ENCODE data around the gene MECR. TPM values are rescaled to one million over a fixed set of nuclear protein-coding genes. Genes with fewer than 3 reads are reported as not detected.
"Not testable (repeated sequence)": the region's sequence is repeated elsewhere in the genome, so short reads cannot be mapped to it uniquely, and the experiment has no call there.

MECR gene
- polyA plus RNA-seq, 2 donors, result 11.8 to 19.6 TPM

DNA sequence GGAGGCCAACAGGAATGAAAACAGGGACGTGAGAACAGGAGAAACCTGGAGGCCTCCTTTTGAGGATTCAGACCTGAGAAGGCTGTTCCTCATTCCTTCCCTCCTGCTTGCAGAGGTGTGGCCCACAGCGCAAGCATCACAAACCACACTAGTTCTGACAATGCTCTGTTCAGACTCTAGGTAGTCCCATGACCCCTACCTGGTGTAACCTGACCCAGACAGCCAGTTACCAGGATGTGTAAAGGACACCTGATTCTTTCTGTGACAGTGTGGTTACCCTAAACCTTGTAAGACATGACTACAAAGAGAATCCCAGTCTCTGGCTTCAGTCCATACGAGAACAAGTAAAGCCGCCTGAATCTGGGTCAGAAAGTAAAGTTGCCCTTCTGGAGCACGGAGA is 3.2 kb downstream of the MECR start:
- no peaks in the 10 kb centered on the region for H3K9me3 ChIP-seq (ENCODE audit: control insufficient read depth in 2 of 2, insufficient read depth in 1 of 2, low read depth in 1 of 2, low read length in 1 of 2)
- H3K4me1 ChIP-seq (ENCODE audit: control insufficient read depth in 2 of 2, insufficient read depth in 2 of 2, low read length in 1 of 2), result peaks cover 0 to 2% of the 10 kb centered on the region in 2 donors
- H3K4me3 ChIP-seq (ENCODE audit: low read depth in 1 of 2, low read length in 2 of 2), result no peak overlapping the region
- H3K27me3 ChIP-seq (ENCODE audit: control insufficient read depth in 1 of 2, insufficient read depth in 2 of 2, low read length in 2 of 2), result no peaks in the 10 kb centered on the region
- no peak overlapping the region for H3K27ac ChIP-seq (ENCODE audit: low read depth in 2 of 2, low read length in 1 of 2)
- WGBS, 2 donors, result 86 to 89% methylated on average over 5 of the region's 5 CpGs
- H3K36me3 ChIP-seq (ENCODE audit: control insufficient read depth in 2 of 2, insufficient read depth in 2 of 2, low read length in 1 of 2), result no peaks in the 10 kb centered on the region

DNA sequence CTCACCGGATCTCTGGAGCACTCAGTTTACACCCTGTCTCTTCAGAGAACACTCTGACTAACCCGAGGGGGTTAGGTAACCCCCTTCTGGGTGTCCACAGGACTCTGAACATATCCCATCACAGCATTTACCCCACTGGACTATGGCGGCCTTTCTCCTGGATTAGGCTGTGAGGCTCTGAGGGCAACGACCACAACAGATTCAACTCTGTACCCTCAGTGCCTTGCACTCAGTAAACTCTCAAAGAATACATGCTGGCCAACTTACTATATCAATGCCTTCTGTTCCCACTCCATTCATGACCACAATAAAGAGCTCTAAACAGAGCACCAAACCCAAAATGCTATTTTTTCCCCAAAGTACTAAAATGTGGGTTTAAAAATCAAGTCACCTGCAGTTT is 5.4 kb downstream of the MECR start:
- Histone ChIP-seq H3K4me1 (ENCODE audit: control insufficient read depth in 2 of 2, insufficient read depth in 2 of 2, low read length in 1 of 2) (no peaks in the 10 kb centered on the region), H3K36me3 (ENCODE audit: control insufficient read depth in 2 of 2, insufficient read depth in 2 of 2, low read length in 1 of 2) (no peaks in the 10 kb centered on the region), H3K4me3 (ENCODE audit: low read depth in 1 of 2, low read length in 2 of 2) (no peak overlapping the region), H3K9me3 (ENCODE audit: control insufficient read depth in 2 of 2, insufficient read depth in 1 of 2, low read depth in 1 of 2, low read length in 1 of 2) (no peaks in the 10 kb centered on the region), H3K27me3 (ENCODE audit: control insufficient read depth in 1 of 2, insufficient read depth in 2 of 2, low read length in 2 of 2) (no peaks in the 10 kb centered on the region), H3K27ac (ENCODE audit: low read depth in 2 of 2, low read length in 1 of 2) (no peak overlapping the region)
- WGBS, 2 donors, result 87 to 91% methylated on average over 4 of the region's 4 CpGs

DNA sequence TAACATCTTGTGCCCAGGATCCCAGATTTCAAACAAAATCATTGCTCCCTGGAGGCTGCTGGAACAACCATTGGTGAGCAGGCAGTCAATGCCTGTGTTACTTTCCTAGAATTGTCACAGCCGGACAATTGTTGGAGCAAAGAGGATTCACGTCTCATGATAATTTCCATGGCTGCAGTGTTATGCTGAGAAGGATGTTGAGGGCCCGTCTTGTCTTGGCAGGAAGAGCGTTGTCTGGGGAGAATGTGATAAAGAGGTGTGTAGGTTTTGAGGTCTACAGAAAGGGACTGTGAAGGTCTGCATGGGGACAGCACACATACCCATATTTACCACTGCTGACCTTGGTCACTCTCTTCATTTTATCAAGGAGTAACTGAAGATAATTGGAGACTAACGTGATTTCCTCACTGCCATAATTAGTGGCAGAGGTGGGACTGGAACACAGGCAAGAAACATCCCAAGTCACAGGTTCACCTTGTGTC is 6.3 kb downstream of the MECR start:
- no peak overlapping the region for H3K4me3 ChIP-seq (ENCODE audit: low read depth in 1 of 2, low read length in 2 of 2)
- H3K27ac ChIP-seq (ENCODE audit: low read depth in 2 of 2, low read length in 1 of 2), result no peak overlapping the region
- 90 to 94% methylated on average over 5 of the region's 5 CpGs for WGBS, 2 donors
- no peaks in the 10 kb centered on the region for H3K4me1 ChIP-seq (ENCODE audit: control insufficient read depth in 2 of 2, insufficient read depth in 2 of 2, low read length in 1 of 2)
- H3K9me3 ChIP-seq (ENCODE audit: control insufficient read depth in 2 of 2, insufficient read depth in 1 of 2, low read depth in 1 of 2, low read length in 1 of 2), result no peaks in the 10 kb centered on the region
- H3K27me3 ChIP-seq (ENCODE audit: control insufficient read depth in 1 of 2, insufficient read depth in 2 of 2, low read length in 2 of 2), result no peaks in the 10 kb centered on the region
- no peaks in the 10 kb centered on the region for H3K36me3 ChIP-seq (ENCODE audit: control insufficient read depth in 2 of 2, insufficient read depth in 2 of 2, low read length in 1 of 2)

DNA sequence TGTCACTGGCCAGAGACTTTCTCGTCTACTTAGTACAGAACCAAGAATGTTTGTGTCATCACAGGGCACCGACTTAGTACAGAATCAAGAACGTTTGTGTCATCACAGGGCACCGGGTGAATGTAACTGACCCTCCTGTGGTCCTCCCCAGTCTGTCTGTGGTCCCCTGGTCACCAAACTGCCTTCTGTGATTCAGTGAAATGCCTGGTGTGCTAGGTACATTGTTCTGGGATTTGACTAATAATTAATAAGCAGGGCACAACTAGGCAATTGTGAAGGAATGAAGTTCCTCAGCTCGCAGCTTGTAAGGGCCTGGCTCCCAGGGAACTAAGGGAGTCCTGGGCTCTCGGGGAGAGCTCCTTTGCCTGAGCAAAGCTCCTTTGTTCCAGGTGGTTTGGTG is 7.2 kb downstream of the MECR start:
- Histone ChIP-seq H3K27me3 (ENCODE audit: control insufficient read depth in 1 of 2, insufficient read depth in 2 of 2, low read length in 2 of 2) (no peaks in the 10 kb centered on the region), H3K4me1 (ENCODE audit: control insufficient read depth in 2 of 2, insufficient read depth in 2 of 2, low read length in 1 of 2) (no peaks in the 10 kb centered on the region), H3K27ac (ENCODE audit: low read depth in 2 of 2, low read length in 1 of 2) (no peak overlapping the region), H3K9me3 (ENCODE audit: control insufficient read depth in 2 of 2, insufficient read depth in 1 of 2, low read depth in 1 of 2, low read length in 1 of 2) (no peaks in the 10 kb centered on the region), H3K36me3 (ENCODE audit: control insufficient read depth in 2 of 2, insufficient read depth in 2 of 2, low read length in 1 of 2) (no peaks in the 10 kb centered on the region), H3K4me3 (ENCODE audit: low read depth in 1 of 2, low read length in 2 of 2) (no peak overlapping the region)
- 78 to 85% methylated on average over 6 of the region's 6 CpGs for WGBS, 2 donors

DNA sequence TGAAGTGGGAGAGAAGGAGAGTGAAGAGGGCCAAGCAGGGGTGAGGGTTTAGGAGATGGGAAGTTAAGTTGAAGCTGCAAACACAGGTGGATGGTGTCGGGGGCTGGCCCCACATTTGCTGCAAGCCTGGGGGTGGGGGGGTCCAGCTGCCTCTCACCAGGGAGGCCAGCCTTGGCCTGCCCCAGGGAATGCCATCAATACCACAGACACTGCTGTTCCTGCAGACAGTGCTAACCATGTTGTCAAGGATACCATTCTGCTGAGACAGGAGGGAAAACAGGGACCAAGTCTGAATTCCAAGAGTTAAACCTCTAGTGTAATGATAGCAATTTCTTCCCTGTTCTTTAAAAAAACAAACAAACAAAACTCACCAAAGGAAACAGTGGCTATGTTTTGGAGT is 8.0 kb downstream of the MECR start:
- H3K27me3 ChIP-seq (ENCODE audit: control insufficient read depth in 1 of 2, insufficient read depth in 2 of 2, low read length in 2 of 2), result no peaks in the 10 kb centered on the region
- H3K27ac ChIP-seq (ENCODE audit: low read depth in 2 of 2, low read length in 1 of 2), result no peak overlapping the region
- no peaks in the 10 kb centered on the region for H3K36me3 ChIP-seq (ENCODE audit: control insufficient read depth in 2 of 2, insufficient read depth in 2 of 2, low read length in 1 of 2)
- no peak overlapping the region for H3K4me3 ChIP-seq (ENCODE audit: low read depth in 1 of 2, low read length in 2 of 2)
- 96 to 100% methylated on average over 1 of the region's 1 CpG for WGBS, 2 donors
- H3K9me3 ChIP-seq (ENCODE audit: control insufficient read depth in 2 of 2, insufficient read depth in 1 of 2, low read depth in 1 of 2, low read length in 1 of 2), result no peaks in the 10 kb centered on the region
- no peaks in the 10 kb centered on the region for H3K4me1 ChIP-seq (ENCODE audit: control insufficient read depth in 2 of 2, insufficient read depth in 2 of 2, low read length in 1 of 2)

DNA sequence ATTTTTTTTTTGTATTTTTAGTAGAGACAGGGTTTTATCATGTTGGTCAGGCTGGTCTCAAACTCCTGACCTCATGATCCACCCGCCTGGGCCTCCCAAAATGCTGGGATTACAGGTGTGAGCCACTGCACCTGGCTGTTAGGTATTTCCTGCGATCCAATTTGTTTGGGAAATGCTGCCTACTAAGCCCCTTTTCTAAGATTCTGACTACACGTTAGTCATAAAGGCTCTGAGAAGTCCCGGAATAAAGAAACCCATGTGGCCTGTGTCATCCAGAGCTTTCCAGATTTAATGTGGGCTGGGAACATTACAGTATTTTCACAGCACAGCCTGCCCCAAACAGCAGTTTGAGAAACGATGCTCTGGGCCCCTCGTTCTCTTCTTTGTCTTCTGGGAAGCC is 8.5 kb downstream of the MECR start:
- not testable (repeated sequence) for H3K9me3 ChIP-seq (ENCODE audit: control insufficient read depth in 2 of 2, insufficient read depth in 1 of 2, low read depth in 1 of 2, low read length in 1 of 2); H3K4me3 ChIP-seq (ENCODE audit: low read depth in 1 of 2, low read length in 2 of 2); H3K27ac ChIP-seq (ENCODE audit: low read depth in 2 of 2, low read length in 1 of 2); H3K36me3 ChIP-seq (ENCODE audit: control insufficient read depth in 2 of 2, insufficient read depth in 2 of 2, low read length in 1 of 2); H3K4me1 ChIP-seq (ENCODE audit: control insufficient read depth in 2 of 2, insufficient read depth in 2 of 2, low read length in 1 of 2); H3K27me3 ChIP-seq (ENCODE audit: control insufficient read depth in 1 of 2, insufficient read depth in 2 of 2, low read length in 2 of 2)
- 90 to 92% methylated on average over 6 of the region's 6 CpGs for WGBS, 2 donors

DNA sequence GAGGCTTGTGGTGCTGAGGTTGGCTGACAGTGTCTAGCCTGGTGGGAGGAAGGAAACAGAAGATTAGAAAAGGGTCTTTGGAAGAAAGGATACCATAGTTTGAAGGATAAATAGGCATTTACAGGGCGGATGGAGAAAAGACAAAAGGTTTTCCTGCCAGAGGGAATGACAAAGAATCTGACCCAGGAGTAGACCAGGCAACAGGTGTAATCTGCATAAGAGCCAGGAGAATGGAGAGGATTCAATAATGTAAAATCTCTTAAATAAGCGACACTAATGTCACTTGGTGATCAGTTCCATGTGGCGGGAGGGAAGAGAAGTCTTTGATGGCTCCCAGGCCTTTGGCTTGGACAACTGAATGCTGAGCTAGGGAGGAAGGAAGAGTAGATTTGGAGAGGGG is 9.4 kb downstream of the MECR start:
- H3K36me3 ChIP-seq (ENCODE audit: control insufficient read depth in 2 of 2, insufficient read depth in 2 of 2, low read length in 1 of 2), result no peaks in the 10 kb centered on the region
- no peak overlapping the region for H3K27ac ChIP-seq (ENCODE audit: low read depth in 2 of 2, low read length in 1 of 2)
- no peaks in the 10 kb centered on the region for H3K27me3 ChIP-seq (ENCODE audit: control insufficient read depth in 1 of 2, insufficient read depth in 2 of 2, low read length in 2 of 2)
- no peaks in the 10 kb centered on the region for H3K9me3 ChIP-seq (ENCODE audit: control insufficient read depth in 2 of 2, insufficient read depth in 1 of 2, low read depth in 1 of 2, low read length in 1 of 2)
- no peaks in the 10 kb centered on the region for H3K4me1 ChIP-seq (ENCODE audit: control insufficient read depth in 2 of 2, insufficient read depth in 2 of 2, low read length in 1 of 2)
- no peak overlapping the region for H3K4me3 ChIP-seq (ENCODE audit: low read depth in 1 of 2, low read length in 2 of 2)
- WGBS, 2 donors, result 94% methylated on average over 3 of the region's 3 CpGs

DNA sequence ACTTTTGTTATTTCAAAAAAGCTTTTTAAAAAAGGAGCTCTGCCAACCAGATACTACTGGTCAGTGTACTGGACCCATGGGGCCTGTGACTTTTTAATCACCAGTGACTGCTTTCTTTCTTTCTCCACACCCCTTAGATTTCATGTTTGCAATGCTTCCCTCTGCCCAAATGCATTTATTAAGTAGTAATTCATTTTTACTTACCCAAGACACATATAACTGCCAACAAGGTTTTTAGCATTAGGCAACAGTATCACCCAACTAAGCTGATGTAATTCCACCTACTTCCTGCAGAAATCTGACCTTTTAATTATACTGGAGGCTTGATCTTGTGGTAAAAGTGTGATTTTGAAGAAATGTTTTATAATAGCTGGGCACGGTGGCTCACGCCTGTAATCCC is 12.5 kb downstream of the MECR start:
- Histone ChIP-seq H3K36me3 (ENCODE audit: control insufficient read depth in 2 of 2, insufficient read depth in 2 of 2, low read length in 1 of 2) (peaks cover 0 to 7% of the 10 kb centered on the region in 2 donors), H3K27ac (ENCODE audit: low read depth in 2 of 2, low read length in 1 of 2) (no peak overlapping the region), H3K4me3 (ENCODE audit: low read depth in 1 of 2, low read length in 2 of 2) (no peak overlapping the region), H3K4me1 (ENCODE audit: control insufficient read depth in 2 of 2, insufficient read depth in 2 of 2, low read length in 1 of 2) (no peaks in the 10 kb centered on the region), H3K27me3 (ENCODE audit: control insufficient read depth in 1 of 2, insufficient read depth in 2 of 2, low read length in 2 of 2) (no peaks in the 10 kb centered on the region), H3K9me3 (ENCODE audit: control insufficient read depth in 2 of 2, insufficient read depth in 1 of 2, low read depth in 1 of 2, low read length in 1 of 2) (no peaks in the 10 kb centered on the region)
- whole genome bisulfite sequencing, 2 donors, result 72 to 98% methylated on average over 2 of the region's 2 CpGs

DNA sequence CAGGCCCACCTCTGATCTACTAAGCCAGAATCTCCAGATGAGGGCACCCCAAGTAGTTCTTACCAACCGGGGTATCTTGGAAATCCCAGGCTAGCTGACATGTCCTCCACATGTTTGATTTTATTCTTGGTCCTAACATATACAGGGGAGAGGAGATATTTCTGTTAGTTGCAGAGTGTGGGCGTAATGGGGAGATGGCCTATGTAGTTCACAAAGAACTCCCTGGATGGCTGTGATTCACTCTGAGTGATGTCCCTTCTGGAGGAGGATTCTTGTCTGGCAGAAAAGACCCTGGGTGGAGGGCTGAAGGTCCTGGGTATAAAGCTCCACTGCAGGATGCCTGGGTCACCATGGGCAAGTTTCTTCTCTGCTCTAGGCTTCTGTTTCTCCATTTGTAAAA is 13.1 kb downstream of the MECR start:
- no peak overlapping the region for H3K4me3 ChIP-seq (ENCODE audit: low read depth in 1 of 2, low read length in 2 of 2)
- H3K27ac ChIP-seq (ENCODE audit: low read depth in 2 of 2, low read length in 1 of 2), result no peak overlapping the region
- WGBS, 2 donors, result 92 to 94% methylated on average over 2 of the region's 2 CpGs
- H3K36me3 ChIP-seq (ENCODE audit: control insufficient read depth in 2 of 2, insufficient read depth in 2 of 2, low read length in 1 of 2), result peaks cover 0 to 9% of the 10 kb centered on the region in 2 donors
- no peaks in the 10 kb centered on the region for H3K4me1 ChIP-seq (ENCODE audit: control insufficient read depth in 2 of 2, insufficient read depth in 2 of 2, low read length in 1 of 2)
- no peaks in the 10 kb centered on the region for H3K9me3 ChIP-seq (ENCODE audit: control insufficient read depth in 2 of 2, insufficient read depth in 1 of 2, low read depth in 1 of 2, low read length in 1 of 2)
- no peaks in the 10 kb centered on the region for H3K27me3 ChIP-seq (ENCODE audit: control insufficient read depth in 1 of 2, insufficient read depth in 2 of 2, low read length in 2 of 2)

DNA sequence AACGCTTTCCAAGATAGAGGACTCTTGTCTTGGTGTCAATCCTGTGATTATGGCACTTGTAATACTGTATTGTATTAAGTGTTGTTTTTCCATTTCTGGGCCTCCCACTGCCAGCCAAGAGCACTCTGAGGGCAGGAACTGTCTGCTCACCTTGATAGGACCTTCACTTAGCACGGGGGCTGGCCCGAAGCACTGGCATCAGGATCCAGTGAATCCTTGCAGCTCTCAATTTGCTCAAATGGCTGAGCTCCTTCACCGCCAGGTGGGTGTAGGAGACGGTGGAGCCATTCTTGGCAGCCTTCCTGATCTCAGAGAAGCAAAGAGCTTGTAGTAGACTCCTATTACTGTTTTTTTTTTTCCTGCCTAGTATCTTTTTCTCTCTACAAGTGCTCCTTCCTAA is 17.7 kb downstream of the MECR start:
- no peaks in the 10 kb centered on the region for H3K9me3 ChIP-seq (ENCODE audit: control insufficient read depth in 2 of 2, insufficient read depth in 1 of 2, low read depth in 1 of 2, low read length in 1 of 2)
- no peaks in the 10 kb centered on the region for H3K27me3 ChIP-seq (ENCODE audit: control insufficient read depth in 1 of 2, insufficient read depth in 2 of 2, low read length in 2 of 2)
- H3K36me3 ChIP-seq (ENCODE audit: control insufficient read depth in 2 of 2, insufficient read depth in 2 of 2, low read length in 1 of 2), result peaks cover 4 to 13% of the 10 kb centered on the region in 2 donors
- H3K4me1 ChIP-seq (ENCODE audit: control insufficient read depth in 2 of 2, insufficient read depth in 2 of 2, low read length in 1 of 2), result no peaks in the 10 kb centered on the region
- no peak overlapping the region for H3K27ac ChIP-seq (ENCODE audit: low read depth in 2 of 2, low read length in 1 of 2)
- H3K4me3 ChIP-seq (ENCODE audit: low read depth in 1 of 2, low read length in 2 of 2), result no peak overlapping the region
- WGBS, 2 donors, result 90 to 92% methylated on average over 5 of the region's 5 CpGs
